GM19463 (cell line): Measurements from ENCODE around the gene INPP4A.

Experiments used
- ATAC-seq: cut with Tn5 transposase; IDR thresholded peaks from one replicate; pipeline ENCODE4 v1.9.1; 2021; ENCODE audit warnings: mild to moderate bottlenecking, moderate library complexity; ENCODE audit not compliant: unreplicated experiment

The INPP4A gene

GRCh38 chr2:98509542-98510321 lies 65.1 kb downstream of the INPP4A start:
- no peak for ATAC-seq

DNA sequence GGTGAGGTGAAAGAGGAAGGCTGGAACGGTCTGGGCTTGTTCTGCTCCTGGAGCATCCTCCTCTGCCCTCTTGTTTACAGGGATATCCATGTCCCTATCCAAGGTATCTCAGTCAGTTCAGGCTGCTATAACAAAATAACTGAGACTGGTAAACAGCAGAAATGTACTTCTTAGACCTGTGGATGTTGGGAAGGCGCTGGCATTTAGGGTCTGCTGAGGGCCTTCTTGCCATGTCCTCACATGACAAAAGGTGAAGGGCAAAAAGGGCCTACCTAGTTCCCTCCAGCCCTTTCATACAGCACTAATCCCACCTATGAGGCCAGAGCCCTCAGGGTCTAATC lies 65.6 kb downstream of the INPP4A start:
- ATAC-seq, result no peak

DNA sequence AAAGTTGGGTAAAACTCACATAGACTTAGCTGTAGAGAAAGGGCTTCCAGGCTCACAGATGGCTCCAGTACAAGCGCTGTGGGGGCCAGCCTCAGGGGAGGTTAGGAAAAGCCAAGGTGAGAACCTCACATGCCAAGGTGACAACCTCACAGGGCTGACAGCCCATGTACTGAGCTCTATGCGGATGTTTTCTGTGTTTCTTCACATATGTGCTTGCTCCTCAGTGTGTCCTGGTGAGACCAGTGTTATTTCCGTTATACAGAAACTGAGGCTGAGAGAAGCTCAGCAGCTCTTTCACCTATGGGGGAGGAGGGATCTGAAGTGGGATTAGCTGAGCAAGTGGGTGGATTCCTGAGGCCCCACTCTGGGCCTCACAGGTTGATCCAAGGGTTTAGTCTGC lies 67.3 kb downstream of the INPP4A start:
- no peak for ATAC-seq

GRCh38 chr2:98512699-98513098 lies 68.0 kb downstream of the INPP4A start:
- ATAC-seq, result no peak

DNA sequence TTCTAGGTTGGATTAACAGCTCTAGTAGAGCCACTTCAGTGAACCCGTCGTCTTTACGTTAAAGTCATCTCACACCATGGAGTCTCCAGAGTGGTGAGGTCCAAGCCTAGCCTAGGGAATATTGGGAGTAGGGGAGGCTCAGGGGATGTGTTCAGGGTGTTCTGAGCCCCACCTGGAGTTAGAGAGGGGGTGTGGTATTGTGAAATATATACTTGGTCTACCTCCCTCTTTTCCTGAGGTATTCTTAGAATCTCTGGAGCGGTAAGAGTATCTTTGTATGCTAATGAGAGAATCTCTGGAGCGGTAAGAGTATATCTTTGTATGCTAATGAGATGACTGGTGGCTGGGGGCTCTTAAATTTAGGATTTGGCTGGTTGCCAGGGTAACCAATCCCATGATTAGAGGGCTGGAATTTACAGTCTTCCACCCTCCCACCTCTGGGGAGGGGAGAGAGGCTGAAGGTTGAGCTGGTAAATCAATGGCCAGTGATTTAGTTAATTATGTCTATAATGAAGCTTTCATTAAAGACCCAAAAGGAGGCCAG lies 69.5 kb downstream of the INPP4A start:
- ATAC-seq, result no peak

- ATAC-seq, result no peak
Measured at GRCh38 chr2:98514879-98515249, 70.2 kb downstream of the INPP4A start.

- no peak for ATAC-seq
Measured at GRCh38 chr2:98515250-98515991, 70.8 kb downstream of the INPP4A start.

- no peak for ATAC-seq
Measured at GRCh38 chr2:98516571-98516970, 71.9 kb downstream of the INPP4A start.

- no peak for ATAC-seq
Measured at GRCh38 chr2:98517636-98518035, 73.0 kb downstream of the INPP4A start.

GRCh38 chr2:98518101-98518500 lies 73.4 kb downstream of the INPP4A start:
- ATAC-seq, result peak; percentile 52

DNA sequence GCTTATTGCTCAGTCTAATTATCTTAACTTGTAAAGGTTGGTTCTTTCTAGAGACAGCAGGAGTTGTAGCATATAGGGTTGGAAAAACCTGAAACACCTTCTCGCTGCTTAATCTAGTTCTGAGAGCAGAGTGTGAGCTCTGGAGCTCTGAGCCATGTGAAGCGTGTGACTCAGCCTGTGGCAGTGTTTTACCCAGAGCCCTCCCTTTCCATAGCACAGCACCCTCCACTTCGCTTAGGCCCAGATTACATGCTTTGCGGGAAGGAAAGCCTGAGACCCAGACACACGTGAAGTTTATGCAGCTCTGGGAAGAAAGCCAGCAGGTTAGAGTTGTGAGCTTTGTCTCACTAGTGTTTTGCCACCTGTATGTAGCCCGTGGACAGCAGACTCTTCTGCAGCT lies 74.5 kb downstream of the INPP4A start:
- no peak for ATAC-seq

- no peak for ATAC-seq
Measured at GRCh38 chr2:98519851-98520250, 75.2 kb downstream of the INPP4A start.

DNA sequence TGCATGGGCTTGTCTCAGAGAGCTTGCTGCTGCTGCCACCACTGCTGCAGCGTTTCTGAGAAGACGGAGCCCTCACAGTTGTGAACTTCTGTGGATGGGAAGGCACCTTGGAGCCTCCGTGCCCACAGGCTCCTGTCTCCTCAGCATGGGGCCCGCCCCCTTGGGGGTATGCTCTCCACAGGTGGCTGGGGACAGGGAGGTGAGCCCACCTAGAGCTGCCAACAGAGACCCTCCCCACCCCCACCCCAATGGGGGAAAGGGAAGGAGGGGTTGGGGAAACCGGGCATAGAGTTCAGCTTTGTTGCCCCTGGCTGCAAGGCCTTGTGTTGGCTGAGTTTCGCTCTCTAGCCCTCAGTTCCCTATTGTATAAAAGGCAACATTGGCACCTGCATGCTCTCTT lies 76.1 kb downstream of the INPP4A start:
- ATAC-seq, result no peak

- ATAC-seq, result no peak
Measured at GRCh38 chr2:98521266-98521665, 76.6 kb downstream of the INPP4A start.

DNA sequence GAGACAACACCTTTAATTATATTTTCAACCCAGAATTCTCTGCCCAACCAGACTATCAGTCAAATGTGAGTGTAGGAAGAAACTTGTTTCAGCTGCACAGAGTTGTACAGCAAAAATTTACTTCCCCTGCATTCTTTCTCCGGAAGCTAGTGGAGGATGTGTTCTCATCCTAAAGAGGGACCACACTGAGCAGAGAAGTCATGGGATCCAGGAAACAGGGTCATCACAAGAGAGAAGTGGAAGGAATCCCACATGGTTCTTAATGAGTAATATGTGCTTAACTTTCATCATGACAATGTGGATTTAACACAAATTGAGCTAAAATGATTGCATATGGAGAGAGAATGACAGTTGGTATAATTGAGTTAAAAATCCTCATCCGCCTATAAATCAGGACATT lies 78.2 kb downstream of the INPP4A start:
- no peak for ATAC-seq

- no peak for ATAC-seq
Measured at GRCh38 chr2:98524168-98524567, 79.5 kb downstream of the INPP4A start.

- no peak for ATAC-seq
Measured at GRCh38 chr2:98528349-98528748, 83.7 kb downstream of the INPP4A start.

DNA sequence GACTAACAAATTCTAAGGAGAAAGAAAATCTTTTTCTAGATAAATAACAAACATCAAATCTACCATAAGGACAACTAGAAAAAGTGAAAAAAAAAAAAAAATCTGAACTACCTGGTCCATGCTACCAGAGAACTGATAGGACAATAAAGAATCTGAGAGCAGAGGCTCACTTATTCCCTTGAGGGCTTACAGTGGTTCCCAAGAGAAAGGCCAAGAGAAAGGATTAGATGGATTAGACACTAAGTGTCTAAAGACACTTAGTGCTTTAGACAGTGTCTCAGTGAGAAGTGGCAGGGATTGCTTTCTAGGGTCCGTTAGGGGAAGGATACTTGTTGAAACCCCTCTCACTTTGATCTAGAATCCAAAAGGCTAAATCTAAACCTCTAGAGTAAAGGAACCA lies 85.5 kb downstream of the INPP4A start:
- no peak for ATAC-seq

DNA sequence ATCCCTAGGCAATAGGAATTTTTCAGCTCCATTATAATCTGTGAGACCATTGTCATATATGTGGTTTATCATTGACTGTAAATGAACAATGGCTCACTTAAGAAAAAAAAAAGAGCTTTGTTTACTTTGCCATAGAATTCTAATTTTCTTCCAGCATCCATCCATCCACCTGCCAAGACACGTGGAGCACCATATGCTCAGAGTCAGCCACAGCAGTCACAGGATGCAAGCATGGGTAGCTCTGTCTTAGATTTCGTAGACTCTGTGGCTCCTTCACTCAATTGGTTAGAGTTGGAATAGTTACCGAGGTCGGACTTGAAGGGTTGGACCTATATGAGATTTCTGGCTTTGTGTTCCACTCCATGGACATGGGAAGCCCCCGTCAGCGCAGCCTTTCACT lies 88.1 kb downstream of the INPP4A start:
- no peak for ATAC-seq

DNA sequence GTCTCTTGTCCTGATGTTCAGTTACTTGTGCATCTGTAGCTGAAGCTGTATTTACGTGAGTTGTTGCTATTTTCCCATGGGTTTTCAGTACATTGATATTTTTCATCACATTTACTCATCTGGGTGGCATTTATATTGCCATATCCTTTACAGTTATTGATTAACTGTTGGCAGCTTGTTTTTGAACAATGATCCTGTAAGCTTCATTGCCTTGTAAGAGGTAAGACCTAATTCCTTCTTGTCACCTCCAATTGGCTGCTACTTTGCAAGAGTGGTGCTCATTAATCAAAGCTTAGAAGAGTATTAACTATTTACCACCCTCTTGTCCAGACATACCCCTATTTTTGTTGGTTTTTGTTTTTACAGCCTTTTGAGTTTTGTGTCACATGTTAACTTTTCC lies 88.9 kb downstream of the INPP4A start:
- ATAC-seq, result no peak

DNA sequence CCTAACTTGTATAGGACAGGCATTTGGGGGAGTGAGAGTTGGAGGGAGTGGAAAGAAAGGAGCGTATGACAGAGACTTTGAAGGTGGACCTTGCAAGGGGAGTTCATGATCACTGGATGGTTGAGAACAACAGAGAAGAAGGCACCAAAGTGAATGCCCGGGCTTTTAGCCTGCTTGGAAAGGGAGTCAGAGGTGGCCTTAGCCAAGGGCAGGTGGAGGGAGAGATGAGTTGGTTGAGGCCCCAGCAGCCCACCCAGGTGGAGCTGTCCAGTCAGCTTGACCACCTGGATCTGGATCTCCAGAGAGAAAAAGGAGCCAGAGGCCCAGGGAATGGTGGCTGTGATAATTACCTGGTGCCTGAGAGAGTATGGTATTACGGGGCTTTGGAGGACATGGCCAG lies 90.1 kb downstream of the INPP4A start:
- no peak for ATAC-seq

- ATAC-seq, result no peak
Measured at GRCh38 chr2:98535971-98536677, 91.5 kb downstream of the INPP4A start.
